Measurements from ENCODE around the gene KL.

KL gene

DNA sequence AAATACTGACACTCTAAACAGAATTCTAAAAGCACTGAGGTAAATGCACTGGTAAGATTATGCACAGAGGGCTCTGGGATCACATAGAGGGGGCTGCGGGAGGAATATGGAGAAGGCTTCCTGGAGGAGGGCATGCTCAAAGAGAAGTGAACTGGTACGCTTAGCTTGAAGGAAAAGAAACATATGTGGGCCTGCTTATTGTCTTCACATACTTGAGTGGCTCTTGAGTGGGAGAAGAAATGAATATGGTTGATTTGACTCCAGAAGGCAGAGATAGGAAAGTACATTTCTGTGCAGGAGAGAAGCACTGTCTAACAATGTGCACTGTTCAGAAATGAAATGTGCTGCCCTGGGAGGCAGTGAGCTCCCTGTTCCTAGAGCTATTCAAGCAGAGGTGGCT is 91.1 kb downstream of the KL start:
- peaks cover 9 to 46% of the 10 kb centered on the region in 2 donors for H3K36me3 ChIP-seq (ENCODE audit: control insufficient read depth in 1 of 2, insufficient read depth in 2 of 2, low read length in 2 of 2)
- H3K9ac ChIP-seq (ENCODE audit: low read depth in 1 of 2, low read length in 2 of 2) = no peak overlapping the region
- no peak overlapping the region for H3K4me3 ChIP-seq (ENCODE audit: low read depth in 1 of 2, low read length in 2 of 2)
- no peak overlapping the region for H3K27ac ChIP-seq (ENCODE audit: low read depth, low read length)
- H3K27me3 ChIP-seq (ENCODE audit: control insufficient read depth in 1 of 2, insufficient read depth in 2 of 2, low read length in 2 of 2) = no peaks in the 10 kb centered on the region
- H3K9me3 ChIP-seq (ENCODE audit: control insufficient read depth in 1 of 2, low read length in 2 of 2) = no peaks in the 10 kb centered on the region
- H3K4me1 ChIP-seq (ENCODE audit: control insufficient read depth in 1 of 2, insufficient read depth in 2 of 2, low read length in 2 of 2) = peaks cover 21 to 24% of the 10 kb centered on the region in 2 donors

DNA sequence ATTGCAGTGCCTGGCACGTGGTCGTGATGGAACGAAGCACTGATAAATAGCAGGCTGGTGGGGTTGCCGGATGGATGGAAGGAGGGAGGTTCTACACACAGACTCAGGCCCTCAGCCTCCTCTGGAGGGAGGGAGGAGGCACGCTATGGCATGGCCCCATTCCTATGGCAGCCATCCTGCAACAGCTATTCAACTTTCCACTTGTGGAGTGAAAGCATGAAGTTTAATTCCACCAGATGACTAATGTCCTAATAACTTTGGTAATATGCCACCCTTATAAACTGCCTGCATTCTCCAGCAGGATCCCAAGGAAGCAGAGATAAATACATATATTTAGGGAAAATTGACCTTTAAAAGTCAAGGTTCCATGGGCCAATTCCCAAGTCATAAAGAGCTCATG is 92.4 kb downstream of the KL start:
- H3K27ac ChIP-seq (ENCODE audit: low read depth, low read length) = no peak overlapping the region
- peaks cover 11 to 55% of the 10 kb centered on the region in 2 donors for H3K36me3 ChIP-seq (ENCODE audit: control insufficient read depth in 1 of 2, insufficient read depth in 2 of 2, low read length in 2 of 2)
- no peaks in the 10 kb centered on the region for H3K27me3 ChIP-seq (ENCODE audit: control insufficient read depth in 1 of 2, insufficient read depth in 2 of 2, low read length in 2 of 2)
- no peaks in the 10 kb centered on the region for H3K9me3 ChIP-seq (ENCODE audit: control insufficient read depth in 1 of 2, low read length in 2 of 2)
- H3K4me1 ChIP-seq (ENCODE audit: control insufficient read depth in 1 of 2, insufficient read depth in 2 of 2, low read length in 2 of 2) = peaks cover 21 to 24% of the 10 kb centered on the region in 2 donors
- H3K9ac ChIP-seq (ENCODE audit: low read depth in 1 of 2, low read length in 2 of 2) = no peak overlapping the region
- no peak overlapping the region for H3K4me3 ChIP-seq (ENCODE audit: low read depth in 1 of 2, low read length in 2 of 2)

DNA sequence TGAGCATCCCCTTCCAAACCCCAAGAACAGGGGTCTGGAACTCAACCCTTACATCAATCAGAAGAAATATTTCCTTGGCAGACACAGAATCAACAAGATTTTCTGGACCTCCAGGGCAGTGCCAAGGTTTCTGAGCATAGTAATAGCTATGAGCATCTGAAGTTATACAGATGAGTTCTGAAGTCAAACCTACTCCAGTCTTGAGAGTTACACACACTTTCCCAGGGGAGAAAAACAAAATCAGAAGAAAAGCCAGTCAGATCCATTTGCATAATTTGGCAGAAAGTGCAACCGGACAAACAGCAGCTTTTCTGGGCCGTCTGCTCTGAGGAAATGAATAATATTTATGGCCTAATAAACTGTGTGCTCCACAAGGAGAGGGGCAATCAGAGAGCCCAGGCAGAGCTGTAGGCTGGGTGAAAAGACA is 93.1 kb downstream of the KL start:
- peaks cover 21 to 24% of the 10 kb centered on the region in 2 donors for H3K4me1 ChIP-seq (ENCODE audit: control insufficient read depth in 1 of 2, insufficient read depth in 2 of 2, low read length in 2 of 2)

DNA sequence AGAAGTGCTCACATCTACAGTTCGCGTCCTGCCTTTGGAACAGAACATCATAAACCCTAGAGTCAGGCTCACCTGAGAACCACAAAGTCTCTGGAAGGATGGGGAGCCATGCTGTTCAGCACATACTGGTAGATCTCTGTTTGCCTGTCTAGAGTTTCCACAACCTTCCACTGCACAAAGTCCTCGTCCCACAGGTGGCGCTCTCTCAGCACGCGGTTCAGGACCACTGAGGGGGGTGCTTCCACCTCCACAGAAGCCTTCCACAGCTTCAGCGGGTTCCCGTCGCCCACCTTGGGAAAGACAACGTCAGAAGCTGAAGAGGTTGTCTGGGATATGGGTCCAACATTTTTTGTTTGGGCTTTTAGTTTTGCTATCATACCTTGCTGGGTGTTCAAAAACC is 93.6 kb downstream of the KL start:
- no peak overlapping the region for H3K4me3 ChIP-seq (ENCODE audit: low read depth in 1 of 2, low read length in 2 of 2)
- H3K27ac ChIP-seq (ENCODE audit: low read depth, low read length) = no peak overlapping the region
- H3K4me1 ChIP-seq (ENCODE audit: control insufficient read depth in 1 of 2, insufficient read depth in 2 of 2, low read length in 2 of 2) = peaks cover 21 to 24% of the 10 kb centered on the region in 2 donors
- peaks cover 12 to 54% of the 10 kb centered on the region in 2 donors for H3K36me3 ChIP-seq (ENCODE audit: control insufficient read depth in 1 of 2, insufficient read depth in 2 of 2, low read length in 2 of 2)
- H3K9ac ChIP-seq (ENCODE audit: low read depth in 1 of 2, low read length in 2 of 2) = no peak overlapping the region
- no peaks in the 10 kb centered on the region for H3K9me3 ChIP-seq (ENCODE audit: control insufficient read depth in 1 of 2, low read length in 2 of 2)
- H3K27me3 ChIP-seq (ENCODE audit: control insufficient read depth in 1 of 2, insufficient read depth in 2 of 2, low read length in 2 of 2) = no peaks in the 10 kb centered on the region

More for the DNA sequence above, 93.1 kb downstream of the KL start:
- Histone ChIP-seq H3K36me3 (ENCODE audit: control insufficient read depth in 1 of 2, insufficient read depth in 2 of 2, low read length in 2 of 2) (peaks cover 15 to 58% of the 10 kb centered on the region in 2 donors), H3K4me3 (ENCODE audit: low read depth in 1 of 2, low read length in 2 of 2) (no peak overlapping the region), H3K27me3 (ENCODE audit: control insufficient read depth in 1 of 2, insufficient read depth in 2 of 2, low read length in 2 of 2) (no peaks in the 10 kb centered on the region), H3K9me3 (ENCODE audit: control insufficient read depth in 1 of 2, low read length in 2 of 2) (no peaks in the 10 kb centered on the region), H3K9ac (ENCODE audit: low read depth in 1 of 2, low read length in 2 of 2) (no peak overlapping the region), H3K27ac (ENCODE audit: low read depth, low read length) (no peak overlapping the region)

DNA sequence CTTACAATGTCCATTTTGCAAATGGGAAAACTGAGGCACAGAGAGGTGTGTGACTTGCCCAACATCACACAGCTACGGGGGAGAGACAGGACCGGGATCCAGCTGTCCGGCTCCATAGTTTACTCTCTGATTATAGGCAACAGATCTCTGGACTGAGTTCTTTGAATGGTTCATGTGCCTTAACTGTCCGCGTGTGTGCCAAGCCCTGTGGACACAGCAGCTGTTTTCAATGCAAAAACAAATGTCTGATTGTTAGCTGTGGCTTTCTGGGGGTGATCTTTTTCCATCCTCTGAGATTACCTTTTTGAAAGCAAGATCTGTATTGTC is 94.1 kb downstream of the KL start:
- Histone ChIP-seq H3K27ac (ENCODE audit: low read depth, low read length) (no peak overlapping the region), H3K4me1 (ENCODE audit: control insufficient read depth in 1 of 2, insufficient read depth in 2 of 2, low read length in 2 of 2) (peaks cover 21 to 24% of the 10 kb centered on the region in 2 donors), H3K9me3 (ENCODE audit: control insufficient read depth in 1 of 2, low read length in 2 of 2) (no peaks in the 10 kb centered on the region)

DNA sequence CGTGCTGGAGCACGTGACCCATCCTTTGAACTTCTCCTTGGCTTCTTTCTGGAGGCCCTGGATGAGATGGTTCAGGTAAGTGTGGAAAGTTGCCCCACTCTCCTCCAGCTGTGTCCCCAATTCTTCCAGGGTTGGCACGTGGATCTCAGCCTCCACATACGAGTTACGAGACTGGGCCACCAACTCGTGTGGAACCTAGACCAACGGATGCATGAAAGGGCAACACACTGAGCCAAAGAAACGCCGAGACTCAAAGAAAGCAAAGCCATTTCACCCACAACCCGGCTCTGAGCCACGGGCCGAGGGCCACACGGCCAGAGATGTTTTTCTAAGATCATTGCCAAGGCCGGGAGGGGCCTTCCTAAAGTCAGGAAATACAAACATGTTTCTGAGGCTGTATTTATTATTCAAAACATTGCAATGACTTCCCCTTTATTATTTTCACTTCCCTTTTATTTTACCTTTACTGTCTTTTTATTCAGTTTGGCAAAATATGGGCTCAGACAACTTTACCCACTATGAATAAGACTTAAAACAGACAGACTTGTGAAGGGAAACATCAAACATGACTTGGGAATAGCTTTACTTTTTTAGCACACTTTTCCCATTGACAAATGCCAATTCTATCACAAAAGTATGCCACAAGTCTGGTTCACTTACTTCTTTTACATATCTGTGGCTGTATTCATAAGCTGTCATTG is 94.6 kb downstream of the KL start:
- Histone ChIP-seq H3K27me3 (ENCODE audit: control insufficient read depth in 1 of 2, insufficient read depth in 2 of 2, low read length in 2 of 2) (no peaks in the 10 kb centered on the region), H3K9ac (ENCODE audit: low read depth in 1 of 2, low read length in 2 of 2) (no peak overlapping the region)

More for the DNA sequence above, 94.1 kb downstream of the KL start:
- Histone ChIP-seq H3K4me3 (ENCODE audit: low read depth in 1 of 2, low read length in 2 of 2) (no peak overlapping the region), H3K27me3 (ENCODE audit: control insufficient read depth in 1 of 2, insufficient read depth in 2 of 2, low read length in 2 of 2) (no peaks in the 10 kb centered on the region), H3K36me3 (ENCODE audit: control insufficient read depth in 1 of 2, insufficient read depth in 2 of 2, low read length in 2 of 2) (peaks cover 11 to 55% of the 10 kb centered on the region in 2 donors), H3K9ac (ENCODE audit: low read depth in 1 of 2, low read length in 2 of 2) (no peak overlapping the region)

DNA sequence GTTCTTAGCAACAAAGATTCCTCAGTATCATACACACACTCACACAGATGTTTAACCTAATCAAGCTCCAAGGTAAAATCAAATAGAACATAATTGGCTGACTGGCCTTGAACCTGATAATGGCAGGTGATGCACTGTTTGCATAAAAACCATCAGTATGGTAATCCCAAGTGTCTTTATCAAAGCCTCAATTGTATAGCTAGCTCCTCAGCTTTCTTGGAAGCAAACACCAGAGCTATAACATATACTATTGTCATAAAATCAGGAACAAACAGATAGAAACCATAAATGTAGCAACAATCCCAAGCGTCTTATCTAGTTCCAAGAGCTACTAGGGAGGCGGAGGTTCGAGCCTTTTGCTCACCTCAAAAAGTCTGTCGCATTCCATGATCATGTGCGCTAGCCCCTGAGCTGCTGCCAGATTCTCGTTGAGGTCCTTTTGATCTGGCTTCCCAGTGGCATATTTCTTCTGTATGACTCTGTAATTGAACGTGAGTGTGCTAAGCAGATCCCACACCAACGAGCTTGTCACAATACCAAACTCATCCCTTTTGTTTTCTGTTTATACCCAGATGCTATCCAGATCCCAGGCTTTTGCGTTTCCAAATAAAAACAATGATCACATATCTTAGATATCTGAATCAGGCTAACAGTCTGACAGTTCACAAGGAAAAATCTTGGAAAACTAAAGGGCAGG is 95.3 kb downstream of the KL start:
- no peak overlapping the region for H3K9ac ChIP-seq (ENCODE audit: low read depth in 1 of 2, low read length in 2 of 2)

More for the DNA sequence above, 94.6 kb downstream of the KL start:
- peaks cover 21 to 24% of the 10 kb centered on the region in 2 donors for H3K4me1 ChIP-seq (ENCODE audit: control insufficient read depth in 1 of 2, insufficient read depth in 2 of 2, low read length in 2 of 2)
- H3K9me3 ChIP-seq (ENCODE audit: control insufficient read depth in 1 of 2, low read length in 2 of 2) = no peaks in the 10 kb centered on the region
- peaks cover 11 to 53% of the 10 kb centered on the region in 2 donors for H3K36me3 ChIP-seq (ENCODE audit: control insufficient read depth in 1 of 2, insufficient read depth in 2 of 2, low read length in 2 of 2)
- H3K4me3 ChIP-seq (ENCODE audit: low read depth in 1 of 2, low read length in 2 of 2) = no peak overlapping the region
- H3K27ac ChIP-seq (ENCODE audit: low read depth, low read length) = no peak overlapping the region

DNA sequence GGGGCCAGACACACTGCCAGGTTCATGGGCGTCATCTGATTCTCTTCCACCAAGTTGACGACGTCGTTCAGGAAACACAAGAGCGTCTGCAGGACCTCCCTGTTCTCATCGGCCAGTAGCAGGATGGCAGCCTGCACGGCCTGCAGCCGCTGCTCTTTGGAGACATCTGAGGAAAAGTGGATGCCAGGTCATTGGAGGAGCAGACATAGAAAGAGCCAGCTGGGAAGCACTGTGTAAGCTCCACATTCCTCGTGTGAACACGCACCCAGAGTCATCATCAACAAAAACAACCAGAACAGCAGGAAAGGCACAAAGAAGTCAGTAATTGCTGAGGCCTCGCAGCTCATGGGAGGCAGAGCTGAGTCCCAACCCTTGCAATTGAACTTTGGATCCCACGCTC is 96.5 kb downstream of the KL start:
- no peaks in the 10 kb centered on the region for H3K27me3 ChIP-seq (ENCODE audit: control insufficient read depth in 1 of 2, insufficient read depth in 2 of 2, low read length in 2 of 2)
- H3K9me3 ChIP-seq (ENCODE audit: control insufficient read depth in 1 of 2, low read length in 2 of 2) = no peaks in the 10 kb centered on the region
- no peak overlapping the region for H3K27ac ChIP-seq (ENCODE audit: low read depth, low read length)
- no peak overlapping the region for H3K9ac ChIP-seq (ENCODE audit: low read depth in 1 of 2, low read length in 2 of 2)
- no peak overlapping the region for H3K4me3 ChIP-seq (ENCODE audit: low read depth in 1 of 2, low read length in 2 of 2)
- peaks cover 21 to 24% of the 10 kb centered on the region in 2 donors for H3K4me1 ChIP-seq (ENCODE audit: control insufficient read depth in 1 of 2, insufficient read depth in 2 of 2, low read length in 2 of 2)
- H3K36me3 ChIP-seq (ENCODE audit: control insufficient read depth in 1 of 2, insufficient read depth in 2 of 2, low read length in 2 of 2) = peaks cover 11 to 42% of the 10 kb centered on the region in 2 donors

More for the DNA sequence above, 95.3 kb downstream of the KL start:
- H3K27me3 ChIP-seq (ENCODE audit: control insufficient read depth in 1 of 2, insufficient read depth in 2 of 2, low read length in 2 of 2) = no peaks in the 10 kb centered on the region
- no peaks in the 10 kb centered on the region for H3K9me3 ChIP-seq (ENCODE audit: control insufficient read depth in 1 of 2, low read length in 2 of 2)
- peaks cover 11 to 52% of the 10 kb centered on the region in 2 donors for H3K36me3 ChIP-seq (ENCODE audit: control insufficient read depth in 1 of 2, insufficient read depth in 2 of 2, low read length in 2 of 2)
- H3K4me1 ChIP-seq (ENCODE audit: control insufficient read depth in 1 of 2, insufficient read depth in 2 of 2, low read length in 2 of 2) = peaks cover 21 to 24% of the 10 kb centered on the region in 2 donors
- H3K27ac ChIP-seq (ENCODE audit: low read depth, low read length) = no peak overlapping the region
- no peak overlapping the region for H3K4me3 ChIP-seq (ENCODE audit: low read depth in 1 of 2, low read length in 2 of 2)

DNA sequence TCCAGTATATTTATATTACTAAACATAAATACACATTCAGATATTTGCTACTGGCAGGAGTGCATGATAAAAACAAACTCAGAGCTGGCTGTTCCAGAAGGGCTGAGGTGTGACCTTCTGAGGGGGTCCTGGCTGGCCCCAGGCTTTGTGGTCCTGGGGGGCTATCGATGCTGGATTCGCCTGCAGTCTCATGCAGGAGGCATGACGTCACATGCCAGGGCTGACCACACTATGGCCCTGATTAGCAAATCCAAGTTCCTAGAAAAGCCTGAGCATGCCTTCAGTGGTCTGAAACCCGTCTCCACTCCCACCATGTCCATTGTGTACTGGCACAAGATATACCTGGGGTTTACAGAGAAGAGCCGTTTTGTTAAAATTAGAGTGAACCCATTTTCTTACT is 97.9 kb downstream of the KL start:
- Histone ChIP-seq H3K4me3 (ENCODE audit: low read depth in 1 of 2, low read length in 2 of 2) (no peak overlapping the region), H3K27me3 (ENCODE audit: control insufficient read depth in 1 of 2, insufficient read depth in 2 of 2, low read length in 2 of 2) (no peaks in the 10 kb centered on the region), H3K4me1 (ENCODE audit: control insufficient read depth in 1 of 2, insufficient read depth in 2 of 2, low read length in 2 of 2) (peaks cover 21 to 24% of the 10 kb centered on the region in 2 donors), H3K36me3 (ENCODE audit: control insufficient read depth in 1 of 2, insufficient read depth in 2 of 2, low read length in 2 of 2) (peaks cover 16 to 47% of the 10 kb centered on the region in 2 donors), H3K9ac (ENCODE audit: low read depth in 1 of 2, low read length in 2 of 2) (no peak overlapping the region), H3K27ac (ENCODE audit: low read depth, low read length) (no peak overlapping the region), H3K9me3 (ENCODE audit: control insufficient read depth in 1 of 2, low read length in 2 of 2) (no peaks in the 10 kb centered on the region)

DNA sequence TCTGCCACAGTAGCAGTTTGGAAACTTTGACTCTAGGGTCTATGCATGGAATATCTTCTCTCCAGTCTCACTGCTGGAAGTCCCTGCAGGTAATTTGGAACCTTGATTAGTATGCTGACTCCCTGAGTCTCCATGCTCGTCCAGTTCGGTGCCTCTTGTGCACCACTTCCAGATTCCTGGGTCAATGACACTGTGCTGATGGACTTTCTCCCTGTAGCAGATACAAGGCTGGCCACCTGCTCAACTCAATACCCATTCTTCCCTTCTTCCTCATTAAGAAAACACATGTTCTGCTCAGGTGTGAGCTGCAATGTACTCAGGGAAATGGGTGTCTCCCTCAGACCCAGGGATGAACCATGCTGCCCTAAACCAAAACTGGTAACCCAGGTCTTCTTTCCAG is 99.1 kb downstream of the KL start:
- peaks cover 15 to 46% of the 10 kb centered on the region in 2 donors for H3K36me3 ChIP-seq (ENCODE audit: control insufficient read depth in 1 of 2, insufficient read depth in 2 of 2, low read length in 2 of 2)
- H3K4me3 ChIP-seq (ENCODE audit: low read depth in 1 of 2, low read length in 2 of 2) = no peak overlapping the region
- no peaks in the 10 kb centered on the region for H3K27me3 ChIP-seq (ENCODE audit: control insufficient read depth in 1 of 2, insufficient read depth in 2 of 2, low read length in 2 of 2)
- no peaks in the 10 kb centered on the region for H3K9me3 ChIP-seq (ENCODE audit: control insufficient read depth in 1 of 2, low read length in 2 of 2)
- peaks cover 15 to 17% of the 10 kb centered on the region in 2 donors for H3K4me1 ChIP-seq (ENCODE audit: control insufficient read depth in 1 of 2, insufficient read depth in 2 of 2, low read length in 2 of 2)
- H3K9ac ChIP-seq (ENCODE audit: low read depth in 1 of 2, low read length in 2 of 2) = no peak overlapping the region
- no peak overlapping the region for H3K27ac ChIP-seq (ENCODE audit: low read depth, low read length)
